ENCODE results near the gene KNOP1.

KNOP1 gene

DNA sequence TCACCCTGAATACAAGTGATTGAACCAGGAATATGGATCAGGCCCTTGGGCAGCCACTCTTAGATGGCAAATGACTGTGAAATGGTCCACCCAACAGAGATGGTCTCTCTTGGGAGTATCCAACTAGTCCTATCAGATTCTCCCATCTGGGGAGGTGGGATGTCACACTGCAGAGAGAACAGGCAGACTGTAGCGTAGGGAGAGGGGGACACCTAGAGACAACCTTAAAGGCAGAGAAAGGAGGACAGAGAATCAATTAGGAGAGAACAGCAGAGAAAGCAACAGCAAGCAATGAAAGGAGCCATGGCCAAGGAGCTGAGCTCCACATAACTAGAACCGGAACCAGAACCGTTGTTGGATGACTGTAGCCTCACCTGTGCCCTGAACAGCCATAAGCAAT lies 37.2 kb upstream of the KNOP1 start:
- DNase-seq (ENCODE audit: insufficient read length, low spot score) (no peak), FAIRE-seq (no peak)
- TF ChIP-seq PAX5 (IDR thresholded peaks at IDR 0.05; ENCODE audit: insufficient read depth, low read length, severe bottlenecking) (no peak), POU2F2 (IDR thresholded peaks at IDR 0.05; ENCODE audit: low read depth, low read length) (no peak), SPI1 (IDR thresholded peaks at IDR 0.05; ENCODE audit: low read depth, low read length) (no peak), POLR2AphosphoS5 (IDR thresholded peaks at IDR 0.05; ENCODE audit: low read depth, low read length) (no peak), TAF1 (IDR thresholded peaks at IDR 0.05; ENCODE audit: low read depth, low read length) (no peak), POLR2A (IDR thresholded peaks at IDR 0.05; ENCODE audit: low read depth, low read length) (no peak)

- no peak for DNase-seq (ENCODE audit: insufficient read length, low spot score)
- no peak for TF ChIP-seq PAX5 (IDR thresholded peaks at IDR 0.05; ENCODE audit: insufficient read depth, low read length, severe bottlenecking)
- TF ChIP-seq POLR2A (IDR thresholded peaks at IDR 0.05; ENCODE audit: low read depth, low read length) = no peak
- TF ChIP-seq POU2F2 (IDR thresholded peaks at IDR 0.05; ENCODE audit: low read depth, low read length) = no peak
- TF ChIP-seq TAF1 (IDR thresholded peaks at IDR 0.05; ENCODE audit: low read depth, low read length) = no peak
- no peak for TF ChIP-seq POLR2AphosphoS5 (IDR thresholded peaks at IDR 0.05; ENCODE audit: low read depth, low read length)
- no peak for TF ChIP-seq SPI1 (IDR thresholded peaks at IDR 0.05; ENCODE audit: low read depth, low read length)
- FAIRE-seq = no peak
Observed at GRCh38 chr16:19754644-19755036, 36.6 kb upstream of the KNOP1 start.

DNA sequence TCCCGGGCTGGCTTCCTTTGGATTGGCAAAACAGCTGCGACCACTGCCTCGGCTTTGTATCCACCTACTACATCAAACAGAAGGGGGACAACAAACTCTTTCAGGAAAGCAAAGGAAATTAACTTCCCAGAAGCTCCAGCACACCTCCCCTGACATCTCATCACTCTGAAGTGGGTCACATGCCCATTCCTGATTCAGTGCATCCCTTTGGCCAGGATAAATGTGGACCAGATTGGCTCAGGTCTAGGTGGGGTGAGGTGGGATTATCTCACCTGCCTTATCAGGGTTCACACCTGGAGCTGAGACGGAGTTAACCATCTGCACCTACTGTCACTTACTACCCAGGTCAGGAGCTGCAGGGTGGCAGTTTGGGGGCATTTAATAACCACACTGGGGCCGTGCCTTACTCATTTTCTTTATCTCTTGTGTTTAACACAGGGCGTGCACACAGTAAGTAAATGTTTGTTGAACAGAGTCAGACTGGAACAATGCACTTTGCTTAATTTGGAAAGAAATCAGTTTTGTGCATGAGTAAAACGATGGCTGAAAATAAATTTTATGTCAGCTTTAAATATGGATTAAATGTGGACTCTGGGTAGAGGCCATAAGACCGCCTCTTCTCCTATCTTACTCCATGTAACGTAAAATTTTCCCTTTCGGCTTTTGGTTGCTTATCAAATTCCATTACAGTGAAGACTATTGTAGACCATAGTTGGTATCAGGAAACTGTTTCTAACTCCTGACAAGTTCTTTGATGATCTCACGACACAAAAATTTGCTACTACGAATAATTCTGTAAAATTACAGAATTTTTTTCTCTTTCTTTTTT lies 36.0 kb upstream of the KNOP1 start:
- DNase-seq (ENCODE audit: insufficient read length, low spot score) (no peak), FAIRE-seq (no peak)

DNA sequence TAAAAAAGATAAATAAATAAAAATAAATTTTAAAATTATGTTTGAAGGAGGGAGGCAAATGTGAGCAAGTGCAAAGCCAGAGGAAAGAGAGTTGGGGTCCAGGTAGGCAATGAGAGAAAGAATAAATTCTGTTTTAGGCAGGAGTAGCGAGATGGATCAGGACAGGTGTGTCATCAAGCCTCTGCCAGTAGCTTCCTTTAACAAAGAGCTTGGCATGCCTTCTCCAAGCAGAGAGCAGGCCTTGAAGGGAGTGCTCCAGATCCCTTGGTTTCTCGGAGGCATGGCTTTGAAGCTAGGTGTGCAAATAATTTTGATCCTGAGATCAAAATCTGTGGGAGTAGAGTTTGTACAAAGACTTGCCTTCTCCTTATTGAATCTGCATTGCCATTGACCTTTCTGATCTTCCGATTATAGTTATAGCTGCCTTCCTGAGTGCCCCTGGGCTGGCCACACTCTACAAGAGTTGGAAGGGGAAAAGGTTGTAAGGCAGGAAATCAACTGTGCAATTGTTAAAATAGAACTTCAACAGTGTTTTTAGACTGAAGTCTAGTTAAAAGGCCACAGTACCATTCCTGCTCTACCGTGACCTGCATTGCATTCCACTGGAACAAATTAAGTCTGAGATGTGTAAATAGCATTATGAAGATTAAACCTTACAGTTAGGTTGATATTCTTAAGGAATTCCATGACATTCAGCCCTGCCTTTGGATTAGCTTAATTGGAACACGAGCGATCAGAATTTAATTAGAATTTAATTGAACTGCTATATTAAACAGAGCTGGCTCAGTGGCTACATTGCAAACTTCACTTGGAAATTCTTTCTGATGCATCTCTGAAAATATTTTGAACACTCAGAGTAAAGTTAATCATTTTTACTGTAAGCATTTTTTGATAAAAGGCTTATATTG lies 33.7 kb upstream of the KNOP1 start:
- no peak for TF ChIP-seq PAX5 (IDR thresholded peaks at IDR 0.05; ENCODE audit: insufficient read depth, low read length, severe bottlenecking)
- TF ChIP-seq POLR2A (IDR thresholded peaks at IDR 0.05; ENCODE audit: low read depth, low read length) = no peak
- no peak for TF ChIP-seq POU2F2 (IDR thresholded peaks at IDR 0.05; ENCODE audit: low read depth, low read length)
- TF ChIP-seq TAF1 (IDR thresholded peaks at IDR 0.05; ENCODE audit: low read depth, low read length) = no peak
- no peak for TF ChIP-seq POLR2AphosphoS5 (IDR thresholded peaks at IDR 0.05; ENCODE audit: low read depth, low read length)
- TF ChIP-seq SPI1 (IDR thresholded peaks at IDR 0.05; ENCODE audit: low read depth, low read length) = no peak
- DNase-seq (ENCODE audit: insufficient read length, low spot score) (no peak), FAIRE-seq (no peak)

More for the DNA sequence above, 36.0 kb upstream of the KNOP1 start:
- no peak for TF ChIP-seq POLR2A (IDR thresholded peaks at IDR 0.05; ENCODE audit: low read depth, low read length)
- no peak for TF ChIP-seq POU2F2 (IDR thresholded peaks at IDR 0.05; ENCODE audit: low read depth, low read length)
- no peak for TF ChIP-seq TAF1 (IDR thresholded peaks at IDR 0.05; ENCODE audit: low read depth, low read length)
- no peak for TF ChIP-seq POLR2AphosphoS5 (IDR thresholded peaks at IDR 0.05; ENCODE audit: low read depth, low read length)
- no peak for TF ChIP-seq PAX5 (IDR thresholded peaks at IDR 0.05; ENCODE audit: insufficient read depth, low read length, severe bottlenecking)
- TF ChIP-seq SPI1 (IDR thresholded peaks at IDR 0.05; ENCODE audit: low read depth, low read length) = no peak

- DNase-seq (ENCODE audit: insufficient read length, low spot score) = no peak
- FAIRE-seq = no peak
- no peak for TF ChIP-seq POLR2A (IDR thresholded peaks at IDR 0.05; ENCODE audit: low read depth, low read length)
- no peak for TF ChIP-seq PAX5 (IDR thresholded peaks at IDR 0.05; ENCODE audit: insufficient read depth, low read length, severe bottlenecking)
- TF ChIP-seq POU2F2 (IDR thresholded peaks at IDR 0.05; ENCODE audit: low read depth, low read length) = no peak
- TF ChIP-seq POLR2AphosphoS5 (IDR thresholded peaks at IDR 0.05; ENCODE audit: low read depth, low read length) = no peak
- no peak for TF ChIP-seq TAF1 (IDR thresholded peaks at IDR 0.05; ENCODE audit: low read depth, low read length)
- no peak for TF ChIP-seq SPI1 (IDR thresholded peaks at IDR 0.05; ENCODE audit: low read depth, low read length)
Observed at GRCh38 chr16:19749571-19750080, 31.6 kb upstream of the KNOP1 start.

DNA sequence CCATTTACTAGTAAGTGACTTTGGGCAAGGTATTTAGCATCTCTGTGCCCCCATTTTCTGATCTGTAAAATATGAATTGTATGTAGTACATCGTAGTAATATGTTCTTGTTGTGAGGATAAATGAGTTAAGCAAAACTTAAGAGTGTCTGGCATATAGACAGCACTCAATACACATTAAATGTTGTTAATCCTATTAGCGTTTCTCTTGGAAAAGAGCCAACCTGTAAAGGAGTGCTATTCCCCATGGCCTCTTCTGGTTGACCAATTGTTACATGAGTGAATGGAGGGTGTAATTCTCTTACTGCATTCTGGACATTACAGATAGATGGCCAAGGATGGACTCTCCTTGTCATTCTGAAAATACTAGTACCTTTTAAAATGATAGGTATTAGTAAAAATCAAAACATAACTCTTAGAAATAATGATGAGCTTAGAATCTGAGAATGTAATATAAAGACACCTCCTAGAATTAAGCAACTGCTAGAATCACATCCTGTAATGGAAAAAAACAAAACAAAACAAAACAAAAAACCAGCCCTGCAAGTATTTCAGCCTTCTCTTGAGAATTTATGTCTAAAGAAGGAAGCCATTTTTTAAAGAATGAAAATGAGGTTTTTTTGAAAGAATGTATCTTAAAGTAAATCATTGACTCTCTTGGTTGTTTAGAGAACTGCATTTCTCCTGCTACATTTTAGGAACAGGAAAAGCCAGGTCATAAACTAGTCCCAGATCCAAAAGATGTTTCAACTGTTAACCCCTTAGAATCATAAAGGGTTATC lies 30.6 kb upstream of the KNOP1 start:
- DNase-seq (ENCODE audit: insufficient read length, low spot score) (no peak), FAIRE-seq (no peak)
- TF ChIP-seq PAX5 (IDR thresholded peaks at IDR 0.05; ENCODE audit: insufficient read depth, low read length, severe bottlenecking) = no peak
- TF ChIP-seq POLR2A (IDR thresholded peaks at IDR 0.05; ENCODE audit: low read depth, low read length) = no peak
- TF ChIP-seq POU2F2 (IDR thresholded peaks at IDR 0.05; ENCODE audit: low read depth, low read length) = no peak
- TF ChIP-seq SPI1 (IDR thresholded peaks at IDR 0.05; ENCODE audit: low read depth, low read length) = no peak
- TF ChIP-seq TAF1 (IDR thresholded peaks at IDR 0.05; ENCODE audit: low read depth, low read length) = no peak
- no peak for TF ChIP-seq POLR2AphosphoS5 (IDR thresholded peaks at IDR 0.05; ENCODE audit: low read depth, low read length)

- DNase-seq (ENCODE audit: insufficient read length, low spot score) (no peak), FAIRE-seq (no peak)
- TF ChIP-seq TAF1 (IDR thresholded peaks at IDR 0.05; ENCODE audit: low read depth, low read length) = no peak
- TF ChIP-seq POU2F2 (IDR thresholded peaks at IDR 0.05; ENCODE audit: low read depth, low read length) = no peak
- no peak for TF ChIP-seq SPI1 (IDR thresholded peaks at IDR 0.05; ENCODE audit: low read depth, low read length)
- TF ChIP-seq POLR2A (IDR thresholded peaks at IDR 0.05; ENCODE audit: low read depth, low read length) = no peak
- no peak for TF ChIP-seq POLR2AphosphoS5 (IDR thresholded peaks at IDR 0.05; ENCODE audit: low read depth, low read length)
- no peak for TF ChIP-seq PAX5 (IDR thresholded peaks at IDR 0.05; ENCODE audit: insufficient read depth, low read length, severe bottlenecking)
Observed at GRCh38 chr16:19746561-19746960, 28.5 kb upstream of the KNOP1 start.

DNA sequence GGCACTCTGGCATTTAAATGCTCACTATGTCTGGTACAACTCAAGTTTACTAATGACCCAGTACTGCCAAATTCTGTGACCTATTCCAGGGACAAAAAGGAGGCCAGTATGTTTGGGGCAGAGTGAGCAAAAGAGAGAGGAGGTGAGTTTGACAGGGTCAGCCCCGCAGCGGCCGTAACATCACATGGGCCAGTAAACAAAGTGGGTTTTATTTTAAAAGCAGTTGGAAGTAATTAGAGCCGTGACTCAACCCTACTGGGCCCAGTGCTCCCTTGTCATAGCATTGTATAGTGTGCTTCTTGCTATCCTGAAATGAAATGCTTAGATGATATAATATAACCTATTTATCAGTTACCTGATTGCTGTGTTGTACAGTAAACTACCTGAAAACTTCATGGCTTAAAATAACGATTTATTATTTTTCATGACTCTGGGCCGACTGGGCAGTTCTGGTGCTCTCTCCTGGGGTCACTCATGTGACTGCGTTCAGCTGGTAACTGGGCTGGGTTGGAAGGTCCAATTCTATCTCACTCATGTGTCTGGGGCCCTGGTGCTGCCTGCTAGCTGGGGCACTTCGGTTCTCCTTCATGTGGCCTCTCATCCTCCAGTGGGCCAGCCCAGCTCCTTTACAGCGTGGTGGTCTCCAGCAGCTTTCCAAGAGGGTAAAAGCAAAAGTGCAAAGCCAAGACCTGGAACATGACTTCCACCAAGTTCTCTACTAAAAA lies 27.4 kb upstream of the KNOP1 start:
- DNase-seq (ENCODE audit: insufficient read length, low spot score) (no peak), FAIRE-seq (no peak)
- TF ChIP-seq POLR2A (IDR thresholded peaks at IDR 0.05; ENCODE audit: low read depth, low read length) = no peak
- TF ChIP-seq POU2F2 (IDR thresholded peaks at IDR 0.05; ENCODE audit: low read depth, low read length) = no peak
- TF ChIP-seq TAF1 (IDR thresholded peaks at IDR 0.05; ENCODE audit: low read depth, low read length) = no peak
- TF ChIP-seq SPI1 (IDR thresholded peaks at IDR 0.05; ENCODE audit: low read depth, low read length) = no peak
- no peak for TF ChIP-seq PAX5 (IDR thresholded peaks at IDR 0.05; ENCODE audit: insufficient read depth, low read length, severe bottlenecking)
- no peak for TF ChIP-seq POLR2AphosphoS5 (IDR thresholded peaks at IDR 0.05; ENCODE audit: low read depth, low read length)

All from GM12891 (cell line).